ENCODE measurements around the gene B4GAT1. TPM values are rescaled to one million over a fixed set of nuclear protein-coding genes. Genes with fewer than 3 reads are reported as not detected.

B4GAT1 gene
- total and polyA plus RNA-seq, 2 of the 13 experiments (the other 11 are each of a cell fraction or from before 2014, with no cell fraction given): 40.4 to 109 TPM

- TF ChIP-seq ZMYM2 (CRISPR knock-in tag; IDR thresholded peaks at IDR 0.05): no peak
- TF ChIP-seq SETDB1 (CRISPR knock-in tag; IDR thresholded peaks at IDR 0.05; ENCODE audit: borderline replicate concordance): no peak; the same call in 1 of the 2 replicates
- TF ChIP-seq ZNF24 (IDR thresholded peaks at IDR 0.05): 0 out of 2 replicates have a peak, but pooled peaks have one; percentile 32
- TF ChIP-seq ZNF839 (CRISPR knock-in tag; IDR thresholded peaks at IDR 0.05; ENCODE audit: borderline replicate concordance): peak; percentile 80; the same call in 1 of the 2 replicates
- no peak for TF ChIP-seq DDIT3 (CRISPR knock-in tag; IDR thresholded peaks at IDR 0.05)
- TF ChIP-seq ZNF121 (CRISPR knock-in tag; IDR thresholded peaks at IDR 0.05): no peak
- no peak for TF ChIP-seq GPBP1L1 (CRISPR knock-in tag; IDR thresholded peaks at IDR 0.05)
- no peak for TF ChIP-seq HCFC1 (IDR thresholded peaks at IDR 0.05; ENCODE audit: low read depth, low read length)
- TF ChIP-seq KDM6A (CRISPR knock-in tag; IDR thresholded peaks at IDR 0.05; ENCODE audit: low read depth): peak; percentile 71; the same call in 1 of the 2 replicates
- TF ChIP-seq PBX2 (CRISPR knock-in tag; IDR thresholded peaks at IDR 0.05): no peak
- TF ChIP-seq E2F1 (CRISPR knock-in tag; IDR thresholded peaks at IDR 0.05): no peak
- peak; percentile 85 for TF ChIP-seq ERF (CRISPR knock-in tag; IDR thresholded peaks at IDR 0.05)
- peak; percentile 66; the same call in 1 of the 2 replicates for TF ChIP-seq PHF20 (CRISPR knock-in tag; IDR thresholded peaks at IDR 0.05)
- TF ChIP-seq NFRKB (IDR thresholded peaks at IDR 0.05): no peak
- TF ChIP-seq ZNF558 (CRISPR knock-in tag; IDR thresholded peaks at IDR 0.05; ENCODE audit: borderline replicate concordance): 0 out of 2 replicates have a peak, but pooled peaks have one; percentile 61
- TF ChIP-seq SAFB2 (CRISPR knock-in tag; IDR thresholded peaks at IDR 0.05; ENCODE audit: borderline replicate concordance, low read depth): peak; percentile 69; the same call in 1 of the 2 replicates
- peak; percentile 95 for TF ChIP-seq CTCF (CRISPR knock-in tag; IDR thresholded peaks at IDR 0.05)
- 0 out of 2 replicates have a peak, but pooled peaks have one; percentile 63 for TF ChIP-seq ZBTB39 (CRISPR knock-in tag; IDR thresholded peaks at IDR 0.05)
- peak; percentile 61 for TF ChIP-seq ZFY (CRISPR knock-in tag; IDR thresholded peaks at IDR 0.05)
- TF ChIP-seq NR2C2 (CRISPR knock-in tag; IDR thresholded peaks at IDR 0.05; ENCODE audit: borderline replicate concordance): peak; percentile 65; the same call in 1 of the 2 replicates
- TF ChIP-seq ZNF615 (CRISPR knock-in tag; IDR thresholded peaks at IDR 0.05; ENCODE audit: borderline replicate concordance): no peak
- TF ChIP-seq ZFAT (CRISPR knock-in tag; conservative IDR thresholded peaks at IDR 0.05): no peak
Observed at GRCh38 chr11:66336234-66337102, 11.0 kb downstream of the B4GAT1 start, which contains the start of gene RIN1 (continued).
